ENCODE data around the gene USP47. TPM values are rescaled to one million over a fixed set of nuclear protein-coding genes. Genes with fewer than 3 reads are reported as not detected.

Gene USP47
- total RNA-seq, 1 experiment from 2014 or later = 39.2 TPM

DNA sequence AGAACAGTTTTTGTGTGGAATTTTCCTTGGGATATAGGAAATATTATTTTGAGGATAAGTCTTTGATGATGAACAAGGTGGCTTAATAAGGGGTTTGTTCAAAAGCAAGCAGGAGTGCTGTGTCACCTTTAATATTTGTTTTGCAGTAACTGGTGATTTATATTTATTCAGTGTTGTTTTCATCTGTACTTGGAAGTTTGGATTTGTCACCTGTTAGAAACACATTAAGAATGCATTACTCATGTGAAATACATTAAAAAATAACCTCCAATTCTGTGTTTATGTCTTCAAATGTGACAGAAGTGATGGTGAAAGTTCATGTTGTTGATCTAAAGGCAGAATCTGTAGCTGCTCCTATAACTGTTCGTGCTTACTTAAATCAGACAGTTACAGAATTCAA lies 96.2 kb downstream of the USP47 start:
- H3K9me3 ChIP-seq (ENCODE audit: control insufficient read depth, insufficient read depth, low read depth, low read length) = no peaks in the 10 kb centered on the region
- ATAC-seq (no peak; the same call in 1 of the 2 replicates), DNase-seq (ENCODE audit: low read depth, low spot score) (peak; percentile 77)
- no peaks in the 10 kb centered on the region for H3K27me3 ChIP-seq (ENCODE audit: control insufficient read depth, insufficient read depth, low read length)
- ChIA-PET CTCF (no interaction called here), POLR2A (no interaction called here)
- TF ChIP-seq REST (IDR thresholded peaks at IDR 0.05; ENCODE audit: insufficient read depth in 1 of 2, low read depth in 2 of 2, low read length in 1 of 2) = no peak
- in situ Hi-C loops (cut with HindIII; ENCODE audit: low pct_unique_long_range_greater_than_20kb, low sequenced_read_pairs) (no loop called here), intact Hi-C loops (cut with micrococcal nuclease; ENCODE audit: unreplicated experiment) (no loop called here)
- no peaks in the 10 kb centered on the region for H3K4me1 ChIP-seq (ENCODE audit: control insufficient read depth, insufficient read depth, low read length)
- H3K27ac ChIP-seq (ENCODE audit: low read length) = no peak overlapping the region
- H3K36me3 ChIP-seq (ENCODE audit: control insufficient read depth, insufficient read depth, low read length) = peaks cover 31% of the 10 kb centered on the region
- BruUV-seq (replicated peaks) = no TSS peak
- H3K4me3 ChIP-seq (ENCODE audit: low read depth in 2 of 2, low read length in 2 of 2) = no peak overlapping the region

DNA sequence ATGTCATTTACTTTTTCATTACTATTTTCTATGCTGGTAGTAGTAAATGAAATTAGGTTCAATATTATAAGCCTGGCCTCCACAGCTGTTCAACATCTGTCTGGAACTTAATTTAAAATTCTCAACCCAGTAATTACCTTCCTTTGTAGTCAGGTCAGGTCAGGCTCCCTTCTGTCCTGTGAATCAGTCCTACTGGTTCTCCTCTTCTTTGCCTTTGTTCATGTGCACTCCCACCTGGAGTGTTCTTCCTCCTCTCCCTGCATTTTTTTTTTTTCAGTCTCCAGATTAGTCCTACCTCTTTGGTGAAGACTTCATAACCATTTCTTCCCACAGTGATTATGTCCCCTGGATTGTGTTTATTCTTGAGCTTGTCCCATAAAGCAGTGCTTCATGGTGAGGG lies 98.8 kb downstream of the USP47 start:
- H3K27me3 ChIP-seq (ENCODE audit: control insufficient read depth, insufficient read depth, low read length) = no peaks in the 10 kb centered on the region
- no TSS peak for BruUV-seq (replicated peaks)
- no peak overlapping the region for H3K27ac ChIP-seq (ENCODE audit: low read length)
- intact Hi-C loops (cut with micrococcal nuclease; ENCODE audit: unreplicated experiment) (no loop called here), in situ Hi-C loops (cut with HindIII; ENCODE audit: low pct_unique_long_range_greater_than_20kb, low sequenced_read_pairs) (no loop called here)
- ChIA-PET POLR2A (no interaction called here), CTCF (no interaction called here)
- no peak overlapping the region for H3K4me3 ChIP-seq (ENCODE audit: low read depth in 2 of 2, low read length in 2 of 2)
- ATAC-seq (no peak), DNase-seq (ENCODE audit: low read depth, low spot score) (no peak)
- peaks cover 30% of the 10 kb centered on the region for H3K36me3 ChIP-seq (ENCODE audit: control insufficient read depth, insufficient read depth, low read length)
- TF ChIP-seq POLR2AphosphoS5 (IDR thresholded peaks at IDR 0.05; ENCODE audit: low read depth, low read length) = no peak
- TF ChIP-seq TCF7L2 (IDR thresholded peaks at IDR 0.05; ENCODE audit: low read depth, low read length) = no peak
- TF ChIP-seq CTCF (IDR thresholded peaks at IDR 0.05) = no peak
- TF ChIP-seq REST (IDR thresholded peaks at IDR 0.05; ENCODE audit: insufficient read depth in 1 of 2, low read depth in 2 of 2, low read length in 1 of 2) = no peak
- no peak for TF ChIP-seq SIN3A (IDR thresholded peaks at IDR 0.05; ENCODE audit: borderline replicate concordance, insufficient read depth, low read depth, low read length)
- no peaks in the 10 kb centered on the region for H3K4me1 ChIP-seq (ENCODE audit: control insufficient read depth, insufficient read depth, low read length)
- H3K9me3 ChIP-seq (ENCODE audit: control insufficient read depth, insufficient read depth, low read depth, low read length) = no peaks in the 10 kb centered on the region

Data from Panc1 (cell line).